Left ventricle myocardium superior (tissue), 1 donor: ENCODE measurements around the gene KIF1B. TPM values are rescaled to one million over a fixed set of nuclear protein-coding genes. Genes with fewer than 3 reads are reported as not detected.

Experiments used
- ATAC-seq: fragments of 200-7000 bp; cut with Tn5 transposase; one replicate; pipeline ENCODE4 v1.9.1; 2020; ENCODE audit warnings: mild to moderate bottlenecking, moderate library complexity
- DNase-seq: peaks from one replicate; pipeline ENCODE4 v3.0.0-alpha.2; 2020
- intact Hi-C: fragments of 100-400 bp; cut with micrococcal nuclease; formaldehyde crosslinking; loops from one replicate; pipeline ENCODE4 v1.11.0; 2022
- long read RNA-seq: library from polyadenylated mRNA; unstranded; transcript quantifications from one replicate; pipeline ENCODE4 v2.0.0, GENCODE V29; 2021
- total RNA-seq: library from RNA; stranded (reverse); fragmentation: NEBNext Ultra II Directional; extraction: Animal tissue kit (Norgen Biotek cat#: 25700); gene quantifications from one replicate; pipeline ENCODE4 v1.2.1, GENCODE V29; 2021
- donor health status: DM: no; HTN: yes; CAD: no; lungs with severe emphysema.

KIF1B gene
- total RNA-seq: 69.3 TPM
- long read RNA-seq, full-length matches to known transcripts: 6 of 97 reads
- long read RNA-seq, partial matches to known transcripts: 17 of 97 reads
- long read RNA-seq, other reads (novel, unspliced or antisense): 74 of 97 reads

- peak; percentile 95 for ATAC-seq
- DNase-seq: peak; percentile 100
- intact Hi-C loops: no loop called here
These were observed at the start of gene KIF1B for GRCh38 chr1:10209905-10210810. KIF1B (plus strand) TSS chr1:10210570; CDS start chr1:10232329, 21,759 bp downstream.

GRCh38 chr1:10160907-10161490 is 49.4 kb upstream of the KIF1B start:
- DNase-seq: no peak
- intact Hi-C loops: no loop called here
- ATAC-seq: peak; percentile 37

GRCh38 chr1:10161541-10162290 is 48.7 kb upstream of the KIF1B start:
- intact Hi-C loops: no loop called here
- ATAC-seq (peak; percentile 92), DNase-seq (peak; percentile 64)

- DNase-seq (no peak), ATAC-seq (no peak)
- intact Hi-C loops: no loop called here
These were observed 41.4 kb upstream of the KIF1B start for GRCh38 chr1:10168912-10169514.

GRCh38 chr1:10170239-10170574 is 40.2 kb upstream of the KIF1B start:
- ATAC-seq (no peak), DNase-seq (no peak)
- intact Hi-C loops: no loop called here

- DNase-seq: no peak
- intact Hi-C loops: no loop called here
- ATAC-seq: no peak
These were observed 39.1 kb upstream of the KIF1B start for GRCh38 chr1:10171105-10171767.

- DNase-seq (no peak), ATAC-seq (no peak)
- intact Hi-C loops: no loop called here
These were observed 38.2 kb upstream of the KIF1B start for GRCh38 chr1:10171995-10172669.

GRCh38 chr1:10173582-10173981 is 36.8 kb upstream of the KIF1B start:
- DNase-seq (no peak), ATAC-seq (no peak)
- intact Hi-C loops: no loop called here

GRCh38 chr1:10177876-10178275 is 32.5 kb upstream of the KIF1B start:
- ATAC-seq: no peak
- intact Hi-C loops: no loop called here
- no peak for DNase-seq

GRCh38 chr1:10178597-10179405 is 31.6 kb upstream of the KIF1B start:
- DNase-seq: no peak
- no peak for ATAC-seq
- intact Hi-C loops: no loop called here

- ATAC-seq: no peak
- intact Hi-C loops: no loop called here
- no peak for DNase-seq
These were observed 30.8 kb upstream of the KIF1B start for GRCh38 chr1:10179406-10180091.

GRCh38 chr1:10181154-10181553 is 29.2 kb upstream of the KIF1B start:
- intact Hi-C loops: no loop called here

GRCh38 chr1:10185759-10186158 is 24.6 kb upstream of the KIF1B start:
- intact Hi-C loops: no loop called here
- ATAC-seq (no peak), DNase-seq (no peak)

More at GRCh38 chr1:10181154-10181553, 29.2 kb upstream of the KIF1B start:
- DNase-seq (no peak), ATAC-seq (no peak)

GRCh38 chr1:10186331-10187025 is 23.9 kb upstream of the KIF1B start:
- no peak for DNase-seq
- intact Hi-C loops: no loop called here
- ATAC-seq: no peak

GRCh38 chr1:10187026-10187334 is 23.4 kb upstream of the KIF1B start:
- ATAC-seq (no peak), DNase-seq (no peak)
- intact Hi-C loops: no loop called here

- intact Hi-C loops: no loop called here
- ATAC-seq: no peak
- no peak for DNase-seq
These were observed 22.2 kb upstream of the KIF1B start for GRCh38 chr1:10188133-10188650.
